IPS-NIHi11 (cell line): ENCODE measurements around the gene ADCK2.
"Not testable (repeated sequence)": the region's sequence is repeated elsewhere in the genome, so short reads cannot be mapped to it uniquely, and the experiment has no call there.

ENCODE experiments used
- DNase-seq: peaks from one replicate; pipeline ENCODE4 v3.0.0; 2012; ENCODE audit warnings: mixed read lengths, low spot score

ADCK2 gene

GRCh38 chr7:140738280-140738679 lies 65.5 kb downstream of the ADCK2 start:
- no peak for DNase-seq

GRCh38 chr7:140743255-140743654 lies 70.5 kb downstream of the ADCK2 start:
- not testable (repeated sequence) for DNase-seq

- DNase-seq = no peak
Measured at GRCh38 chr7:140744005-140744404, 71.3 kb downstream of the ADCK2 start.
